Activated B cell treated with CpG ODN at 0.5 μM for 24 hours (primary cell): ENCODE data around the gene SORCS1. TPM values are rescaled to one million over a fixed set of nuclear protein-coding genes. Genes with fewer than 3 reads are reported as not detected.

Experiments
- ATAC-seq: fragments of 200-7000 bp; cut with Tn5 transposase; one replicate; pipeline ENCODE4 v1.10.0; 2021; ENCODE audit warnings: low read depth, mild to moderate bottlenecking, moderate library complexity
- CTCF ChIA-PET: fragments of 350-600 bp; sonication (Branson Sonifier 250); formaldehyde crosslinking; loops from one replicate; lab custom pipeline; 2021; ENCODE audit warnings: antibody characterized with exemption; lab: Charles Lee
- POLR2A ChIA-PET: fragments of 350-600 bp; sonication (Branson Sonifier 250); formaldehyde crosslinking; loops from one replicate; lab custom pipeline; 2021; ENCODE audit warnings: antibody characterized with exemption; lab: Charles Lee
- DNase-seq: peaks from one replicate; pipeline ENCODE4 v3.0.0; 2022
- H3K27ac Mint-ChIP-seq: one replicate; pipeline ENCODE4 v1.8.0; 2020; ENCODE audit warnings: mixed read lengths
- H3K27me3 Mint-ChIP-seq: one replicate; pipeline ENCODE4 v1.8.0; 2021; ENCODE audit warnings: mixed read lengths
- H3K36me3 Mint-ChIP-seq: one replicate; pipeline ENCODE4 v1.8.0; 2021; ENCODE audit warnings: low read depth, mixed read lengths
- H3K4me1 Mint-ChIP-seq: one replicate; pipeline ENCODE4 v1.8.0; 2021; ENCODE audit warnings: mixed read lengths
- H3K4me3 Mint-ChIP-seq: one replicate; pipeline ENCODE4 v1.8.0; 2020; ENCODE audit warnings: mild to moderate bottlenecking, mixed read lengths
- H3K9me3 Mint-ChIP-seq: one replicate; pipeline ENCODE4 v1.8.0; 2020; ENCODE audit warnings: mixed read lengths
- intact Hi-C: fragments of 100-400 bp; cut with micrococcal nuclease; formaldehyde crosslinking; loops from one replicate; pipeline ENCODE4 v1.15.1; 2024
- total RNA-seq: library from RNA; stranded (reverse); gene quantifications from 2 replicates; pipeline ENCODE4 v1.2.3, GENCODE V29; 2022
- TF ChIP-seq, protein P1 (sequence below): fragments of 200-600 bp; IDR thresholded peaks from one replicate; pipeline ENCODE4 v1.8.0; 2022; ENCODE audit warnings: antibody characterized with exemption, mild to moderate bottlenecking

Gene SORCS1
- total RNA-seq, 1 donor from 2014 or later: not detected

GRCh38 chr10:106637873-106638272 lies 526.6 kb downstream of the SORCS1 start:
- POLR2A ChIA-PET: no interaction called here
- intact Hi-C loops: no loop called here
- TF ChIP-seq, protein P1, sequence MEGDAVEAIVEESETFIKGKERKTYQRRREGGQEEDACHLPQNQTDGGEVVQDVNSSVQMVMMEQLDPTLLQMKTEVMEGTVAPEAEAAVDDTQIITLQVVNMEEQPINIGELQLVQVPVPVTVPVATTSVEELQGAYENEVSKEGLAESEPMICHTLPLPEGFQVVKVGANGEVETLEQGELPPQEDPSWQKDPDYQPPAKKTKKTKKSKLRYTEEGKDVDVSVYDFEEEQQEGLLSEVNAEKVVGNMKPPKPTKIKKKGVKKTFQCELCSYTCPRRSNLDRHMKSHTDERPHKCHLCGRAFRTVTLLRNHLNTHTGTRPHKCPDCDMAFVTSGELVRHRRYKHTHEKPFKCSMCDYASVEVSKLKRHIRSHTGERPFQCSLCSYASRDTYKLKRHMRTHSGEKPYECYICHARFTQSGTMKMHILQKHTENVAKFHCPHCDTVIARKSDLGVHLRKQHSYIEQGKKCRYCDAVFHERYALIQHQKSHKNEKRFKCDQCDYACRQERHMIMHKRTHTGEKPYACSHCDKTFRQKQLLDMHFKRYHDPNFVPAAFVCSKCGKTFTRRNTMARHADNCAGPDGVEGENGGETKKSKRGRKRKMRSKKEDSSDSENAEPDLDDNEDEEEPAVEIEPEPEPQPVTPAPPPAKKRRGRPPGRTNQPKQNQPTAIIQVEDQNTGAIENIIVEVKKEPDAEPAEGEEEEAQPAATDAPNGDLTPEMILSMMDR: no peak
- CTCF ChIA-PET: interaction anchor here (0.6 kb wide), 1 partner anchor 27 kb away, joined by 3 read pairs; no protein-coding TSS in a partner anchor
- no peaks in the 10 kb centered on the region for H3K4me1 Mint-ChIP-seq
- no peak overlapping the region for H3K4me3 Mint-ChIP-seq
- ATAC-seq: no peak
- DNase-seq: no peak
- H3K36me3 Mint-ChIP-seq: no peaks in the 10 kb centered on the region
- H3K9me3 Mint-ChIP-seq: no peaks in the 10 kb centered on the region
- no peaks in the 10 kb centered on the region for H3K27me3 Mint-ChIP-seq
- H3K27ac Mint-ChIP-seq: no peak overlapping the region

- intact Hi-C loops: no loop called here
- no peaks in the 10 kb centered on the region for H3K27me3 Mint-ChIP-seq
- H3K36me3 Mint-ChIP-seq: no peaks in the 10 kb centered on the region
- no peak for ATAC-seq
- TF ChIP-seq, protein P1: no peak
- no peaks in the 10 kb centered on the region for H3K9me3 Mint-ChIP-seq
- no peak overlapping the region for H3K4me3 Mint-ChIP-seq
- no peak for DNase-seq
- ChIA-PET CTCF (no interaction called here), POLR2A (no interaction called here)
- H3K27ac Mint-ChIP-seq: no peak overlapping the region
- H3K4me1 Mint-ChIP-seq: no peaks in the 10 kb centered on the region
Measured at GRCh38 chr10:106636766-106637491, 527.6 kb downstream of the SORCS1 start.

DNA sequence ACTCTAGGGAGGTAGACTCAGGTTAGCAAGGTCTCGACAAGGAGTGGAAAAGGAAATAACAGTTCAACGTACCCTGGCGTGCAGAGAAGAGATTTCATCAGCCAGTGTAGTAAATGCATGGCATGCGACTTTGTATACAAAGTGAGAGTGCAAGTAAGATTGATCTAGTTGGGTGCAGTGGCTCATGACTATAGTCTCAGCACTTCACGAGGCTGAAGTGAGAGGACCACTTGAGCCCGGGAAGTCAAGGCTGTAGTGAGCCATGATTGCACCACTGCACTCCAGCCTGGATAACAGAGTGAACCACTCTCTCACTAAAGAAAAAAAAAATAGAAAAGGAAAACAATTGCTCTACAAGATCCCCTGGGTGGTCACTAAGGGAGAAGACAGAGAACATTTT lies 528.6 kb downstream of the SORCS1 start:
- ATAC-seq: no peak
- DNase-seq: no peak
- Mint-ChIP-seq H3K4me3 (no peak overlapping the region), H3K9me3 (no peaks in the 10 kb centered on the region), H3K4me1 (no peaks in the 10 kb centered on the region), H3K36me3 (no peaks in the 10 kb centered on the region), H3K27ac (no peak overlapping the region), H3K27me3 (no peaks in the 10 kb centered on the region)
- TF ChIP-seq, protein P1: no peak
- intact Hi-C loops: no loop called here
- ChIA-PET POLR2A (no interaction called here), CTCF (no interaction called here)

DNA sequence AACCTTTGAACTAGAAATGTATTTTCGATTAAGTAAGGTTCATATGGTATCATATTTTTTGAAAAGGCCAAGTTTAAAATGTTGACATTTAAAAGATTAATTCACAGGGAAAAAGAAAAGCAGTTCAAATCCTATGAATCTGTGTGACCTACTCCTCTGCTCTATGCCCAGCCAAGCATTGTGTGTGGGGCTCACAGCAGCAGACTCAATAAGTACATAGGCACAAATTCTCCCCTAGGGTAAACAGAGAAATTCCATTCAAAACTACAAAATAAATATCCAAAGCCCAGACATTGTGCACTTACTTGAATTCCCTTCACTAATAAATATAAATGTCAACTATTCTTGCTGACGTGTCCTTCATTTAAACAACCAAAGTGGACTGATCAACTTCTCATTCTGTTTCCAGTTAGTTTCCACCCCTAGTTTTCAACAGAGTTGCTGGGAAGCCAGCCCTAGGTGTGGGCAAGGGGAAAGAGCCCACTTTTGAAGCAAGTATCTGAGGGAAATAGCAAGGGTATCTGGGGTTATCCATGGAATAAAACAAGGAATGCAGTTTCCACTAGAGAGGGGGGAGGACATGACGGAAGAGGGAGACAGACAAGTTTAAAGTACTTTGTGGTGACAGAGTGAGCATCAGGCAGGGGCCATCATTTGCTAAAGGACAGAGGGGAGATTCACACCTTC lies 533.3 kb downstream of the SORCS1 start:
- intact Hi-C loops: no loop called here
- H3K4me1 Mint-ChIP-seq: no peaks in the 10 kb centered on the region
- no peak for ATAC-seq
- TF ChIP-seq, protein P1: no peak
- H3K27me3 Mint-ChIP-seq: no peaks in the 10 kb centered on the region
- H3K4me3 Mint-ChIP-seq: no peak overlapping the region
- CTCF ChIA-PET: no interaction called here
- H3K9me3 Mint-ChIP-seq: no peaks in the 10 kb centered on the region
- H3K36me3 Mint-ChIP-seq: no peaks in the 10 kb centered on the region
- DNase-seq: no peak
- no peak overlapping the region for H3K27ac Mint-ChIP-seq
- POLR2A ChIA-PET: no interaction called here

- POLR2A ChIA-PET: no interaction called here
- no peak for ATAC-seq
- Mint-ChIP-seq H3K27ac (no peak overlapping the region), H3K4me1 (no peaks in the 10 kb centered on the region), H3K27me3 (no peaks in the 10 kb centered on the region), H3K9me3 (no peaks in the 10 kb centered on the region), H3K4me3 (no peak overlapping the region), H3K36me3 (no peaks in the 10 kb centered on the region)
- TF ChIP-seq, protein P1: no peak
- CTCF ChIA-PET: no interaction called here
- DNase-seq: no peak
- intact Hi-C loops: loop anchor here (5.0 kb wide), 1 partner anchor 1916 kb away; no protein-coding TSS in a partner anchor
Measured at GRCh38 chr10:106626371-106626770, 538.1 kb downstream of the SORCS1 start.
